ENCODE data around the gene LAMA3.

- TF ChIP-seq POLR2A (IDR thresholded peaks at IDR 0.05) = no peak
- TF ChIP-seq, protein P1, sequence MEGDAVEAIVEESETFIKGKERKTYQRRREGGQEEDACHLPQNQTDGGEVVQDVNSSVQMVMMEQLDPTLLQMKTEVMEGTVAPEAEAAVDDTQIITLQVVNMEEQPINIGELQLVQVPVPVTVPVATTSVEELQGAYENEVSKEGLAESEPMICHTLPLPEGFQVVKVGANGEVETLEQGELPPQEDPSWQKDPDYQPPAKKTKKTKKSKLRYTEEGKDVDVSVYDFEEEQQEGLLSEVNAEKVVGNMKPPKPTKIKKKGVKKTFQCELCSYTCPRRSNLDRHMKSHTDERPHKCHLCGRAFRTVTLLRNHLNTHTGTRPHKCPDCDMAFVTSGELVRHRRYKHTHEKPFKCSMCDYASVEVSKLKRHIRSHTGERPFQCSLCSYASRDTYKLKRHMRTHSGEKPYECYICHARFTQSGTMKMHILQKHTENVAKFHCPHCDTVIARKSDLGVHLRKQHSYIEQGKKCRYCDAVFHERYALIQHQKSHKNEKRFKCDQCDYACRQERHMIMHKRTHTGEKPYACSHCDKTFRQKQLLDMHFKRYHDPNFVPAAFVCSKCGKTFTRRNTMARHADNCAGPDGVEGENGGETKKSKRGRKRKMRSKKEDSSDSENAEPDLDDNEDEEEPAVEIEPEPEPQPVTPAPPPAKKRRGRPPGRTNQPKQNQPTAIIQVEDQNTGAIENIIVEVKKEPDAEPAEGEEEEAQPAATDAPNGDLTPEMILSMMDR (IDR thresholded peaks at IDR 0.05) = no peak
These were observed 40.2 kb upstream of the LAMA3 start for GRCh38 chr18:23648940-23649607.
